Prostate gland (tissue), 2 donors: ENCODE data around the gene SUCNR1. TPM values are rescaled to one million over a fixed set of nuclear protein-coding genes. Genes with fewer than 3 reads are reported as not detected.

Source experiments
- DNase-seq: peaks from one replicate; pipeline ENCODE4 v3.0.0-alpha.2; 2019; ENCODE audit warnings: low spot score
- H3K27ac ChIP-seq, 2 donors: fragments of 200-600 bp; sonication (generic); 2 replicates each; pipeline ENCODE4 v1.5.1; 2017 to 2019
- H3K27me3 ChIP-seq: fragments of 200-600 bp; sonication (generic); replicated peaks from 2 replicates; pipeline ENCODE4 v1.5.1; 2019; ENCODE audit not compliant: insufficient read depth
- H3K36me3 ChIP-seq, 2 donors: fragments of 200-600 bp; sonication (generic); 1 replicate in 1 of 2; 2 replicates in 1 of 2; pipeline versions ENCODE4 v1.5.1 to v1.8.1; 2017 to 2019
- H3K4me1 ChIP-seq: fragments of 200-600 bp; sonication (generic); replicated peaks from 2 replicates; pipeline ENCODE4 v1.5.1; 2019
- H3K4me3 ChIP-seq, 2 donors: fragments of 200-600 bp; sonication (generic); 2 replicates each; pipeline ENCODE4 v1.5.1; 2017 to 2019
- H3K9me3 ChIP-seq: fragments of 200-600 bp; sonication (generic); 2 replicates; pipeline ENCODE4 v1.5.1; 2017
- POLR2A ChIP-seq: fragments of 450-650 bp; IDR thresholded peaks from one replicate; pipeline ENCODE4 v1.6.1; 2016; ENCODE audit warnings: antibody characterized with exemption, mild to moderate bottlenecking
- POLR2AphosphoS5 ChIP-seq: sonication (generic); formaldehyde crosslinking; IDR thresholded peaks from one replicate; pipeline ENCODE4 v1.6.1; 2017; ENCODE audit warnings: antibody characterized with exemption
- WGBS: methylation state at CpG from one replicate; pipeline ENCODE4 v1.1.5; 2018; 5-methylcytosine and 5-hydroxymethylcytosine counted together
- intact Hi-C: fragments of 100-400 bp; cut with DNase I; formaldehyde crosslinking; loops from one replicate; pipeline ENCODE4 v1.14.2; 2022
- total RNA-seq, 2 donors: library from RNA; depleted of rRNA; stranded (reverse); fragments of >200 nt; gene quantifications; one replicate each; pipeline ENCODE4 v1.1.0, GENCODE V29; 2016
- TF ChIP-seq, protein P1 (sequence below), 4 experiments: fragments of 200-600 bp in 2 of 4; fragments of 450-650 bp in 2 of 4; sonication (generic) in 2 of 4; IDR thresholded peaks; 1 replicate in 3 of 4; 2 replicates in 1 of 4; pipeline ENCODE4 v1.5.1; 2016 to 2019; ENCODE audit warnings: antibody characterized with exemption in 4 of 4, mild to moderate bottlenecking in 2 of 4, moderate library complexity in 2 of 4

SUCNR1 gene
- total RNA-seq, 2 donors from 2014 or later, result not detected

DNA sequence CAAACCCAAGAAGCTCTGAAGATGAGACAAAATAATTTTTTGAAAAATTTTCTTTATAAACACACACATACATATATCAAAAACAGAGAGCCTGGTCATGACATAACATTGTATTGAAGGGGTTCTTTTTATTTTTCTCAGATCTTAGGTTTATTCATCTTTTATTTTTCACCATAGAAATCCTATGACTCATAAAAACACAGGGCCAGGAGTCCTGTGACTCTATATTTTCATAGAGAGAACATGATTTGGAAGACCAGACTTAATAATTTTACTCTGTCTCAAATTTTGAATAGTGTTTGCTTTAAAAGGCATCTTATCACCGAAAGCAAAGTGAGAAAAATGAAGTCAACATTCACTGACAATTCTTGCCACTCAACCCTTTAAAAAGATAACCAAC, 57.7 kb downstream of the SUCNR1 start:
- H3K9me3 ChIP-seq, result no peaks in the 10 kb centered on the region
- no peaks in the 10 kb centered on the region for H3K4me1 ChIP-seq
- H3K4me3 ChIP-seq, result no peak overlapping the region
- TF ChIP-seq POLR2AphosphoS5 (no peak), POLR2A (no peak)
- TF ChIP-seq, protein P1, sequence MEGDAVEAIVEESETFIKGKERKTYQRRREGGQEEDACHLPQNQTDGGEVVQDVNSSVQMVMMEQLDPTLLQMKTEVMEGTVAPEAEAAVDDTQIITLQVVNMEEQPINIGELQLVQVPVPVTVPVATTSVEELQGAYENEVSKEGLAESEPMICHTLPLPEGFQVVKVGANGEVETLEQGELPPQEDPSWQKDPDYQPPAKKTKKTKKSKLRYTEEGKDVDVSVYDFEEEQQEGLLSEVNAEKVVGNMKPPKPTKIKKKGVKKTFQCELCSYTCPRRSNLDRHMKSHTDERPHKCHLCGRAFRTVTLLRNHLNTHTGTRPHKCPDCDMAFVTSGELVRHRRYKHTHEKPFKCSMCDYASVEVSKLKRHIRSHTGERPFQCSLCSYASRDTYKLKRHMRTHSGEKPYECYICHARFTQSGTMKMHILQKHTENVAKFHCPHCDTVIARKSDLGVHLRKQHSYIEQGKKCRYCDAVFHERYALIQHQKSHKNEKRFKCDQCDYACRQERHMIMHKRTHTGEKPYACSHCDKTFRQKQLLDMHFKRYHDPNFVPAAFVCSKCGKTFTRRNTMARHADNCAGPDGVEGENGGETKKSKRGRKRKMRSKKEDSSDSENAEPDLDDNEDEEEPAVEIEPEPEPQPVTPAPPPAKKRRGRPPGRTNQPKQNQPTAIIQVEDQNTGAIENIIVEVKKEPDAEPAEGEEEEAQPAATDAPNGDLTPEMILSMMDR (IDR thresholded peaks at IDR 0.05), result no peak
- no peaks in the 10 kb centered on the region for H3K36me3 ChIP-seq
- H3K27ac ChIP-seq, result no peak overlapping the region
- intact Hi-C loops, result no loop called here
- WGBS, result 60% methylated on average over 1 of the region's 1 CpG
- no peaks in the 10 kb centered on the region for H3K27me3 ChIP-seq
- no peak for DNase-seq

DNA sequence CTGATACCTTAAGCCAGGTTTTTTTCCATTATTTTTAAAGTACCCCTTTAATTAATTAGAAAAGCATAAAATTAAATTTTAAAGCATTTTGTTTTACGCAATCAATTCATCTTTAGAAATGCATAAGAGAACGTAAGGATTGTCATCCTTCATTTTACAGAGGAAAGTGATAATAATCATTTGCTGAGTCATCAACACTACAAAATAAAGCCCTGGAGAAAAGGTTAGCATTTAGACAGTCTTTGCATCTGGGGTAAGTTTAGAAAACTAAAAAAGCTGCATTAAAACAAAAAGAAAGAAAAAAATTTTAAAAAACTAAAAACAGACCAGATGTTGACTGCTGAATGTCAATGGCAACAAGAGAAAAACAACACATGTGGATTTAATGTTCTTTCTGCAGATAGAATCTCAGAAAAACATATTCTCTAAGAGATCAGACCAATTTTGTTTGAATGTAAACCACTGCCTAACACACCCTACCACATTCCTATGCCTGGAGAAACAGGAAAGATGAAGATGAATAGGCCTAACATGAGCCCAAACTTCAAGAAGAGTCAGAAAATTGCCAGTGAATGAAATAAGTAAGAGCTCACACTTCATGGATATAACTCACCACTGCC, 59.9 kb downstream of the SUCNR1 start:
- no peak overlapping the region for H3K4me3 ChIP-seq
- H3K27me3 ChIP-seq, result no peaks in the 10 kb centered on the region
- 76% methylated on average over 2 of the region's 2 CpGs for WGBS
- DNase-seq, result no peak
- H3K36me3 ChIP-seq, result no peaks in the 10 kb centered on the region
- H3K4me1 ChIP-seq, result no peaks in the 10 kb centered on the region
- intact Hi-C loops, result no loop called here
- no peaks in the 10 kb centered on the region for H3K9me3 ChIP-seq
- TF ChIP-seq POLR2A, result no peak
- TF ChIP-seq, protein P1 (IDR thresholded peaks at IDR 0.05), result no peak
- no peak for TF ChIP-seq POLR2AphosphoS5
- no peak overlapping the region for H3K27ac ChIP-seq

Other genes starting within 250 kb of the SUCNR1 start
- under 1 TPM in 1 of 2 donors, not detected in 1; 0.62 TPM for gene AADACL2, start 139.7 kb upstream of the SUCNR1 start, total RNA-seq
- gene AADAC, start 59.5 kb upstream of the SUCNR1 start, total RNA-seq, result not detected